ENCODE data around the gene ANKRD39. TPM values are rescaled to one million over a fixed set of nuclear protein-coding genes. Genes with fewer than 3 reads are reported as not detected.

The ANKRD39 gene
- total RNA-seq, 2 donors from 2014 or later: 12.4 to 18.7 TPM

DNA sequence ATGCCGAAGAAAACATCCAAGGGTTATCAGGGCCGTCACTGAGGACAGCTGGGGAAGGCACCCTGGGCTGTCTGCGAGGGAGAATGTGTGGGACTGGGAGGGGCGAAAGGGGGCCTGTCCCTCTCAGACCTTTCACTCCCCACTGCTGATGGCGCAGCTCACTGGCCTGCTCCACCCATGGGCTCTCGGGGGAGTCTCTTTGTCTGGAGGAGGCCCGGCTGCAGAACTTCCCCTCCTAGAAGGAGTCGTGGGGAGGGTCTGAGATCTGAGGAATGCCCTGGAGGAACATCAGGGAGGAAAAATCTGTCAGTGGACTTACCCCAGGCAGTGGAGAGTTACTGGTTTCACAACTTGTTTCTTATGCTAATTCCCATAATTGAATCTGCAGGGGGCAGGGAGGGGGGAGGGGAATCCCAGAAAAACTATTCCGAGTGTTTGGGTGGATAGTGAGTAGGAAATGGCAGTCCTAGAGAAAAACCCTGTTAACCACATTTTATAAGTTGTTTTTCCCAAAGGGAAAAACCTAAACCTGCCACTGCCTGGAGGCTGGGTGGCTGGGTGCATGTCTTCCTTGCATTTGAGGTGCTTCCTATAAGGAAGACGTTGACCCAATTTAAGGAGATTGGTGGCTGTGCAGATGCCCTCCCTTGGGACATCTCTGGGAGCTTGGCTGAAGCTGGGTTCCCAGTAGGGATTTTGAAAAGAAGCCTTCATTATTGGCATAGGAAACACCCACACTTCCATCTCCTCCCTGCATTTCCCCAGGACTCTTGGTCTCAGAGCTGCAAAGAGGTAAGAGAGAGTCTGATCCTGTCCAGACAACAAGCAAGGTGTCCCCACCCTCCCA lies 23.8 kb upstream of the ANKRD39 start:
- Histone ChIP-seq H3K36me3 (no peaks in the 10 kb centered on the region), H3K27ac (no peak overlapping the region), H3K4me3 (no peak overlapping the region), H3K9me3 (no peaks in the 10 kb centered on the region), H3K27me3 (no peaks in the 10 kb centered on the region), H3K9ac (ENCODE audit: low read depth in 2 of 2, low read length in 2 of 2) (no peak overlapping the region), H3K4me1 (no peaks in the 10 kb centered on the region)
- intact Hi-C loops (cut with DNase I): no loop called here
- no peak for DNase-seq
- TF ChIP-seq, protein P1, sequence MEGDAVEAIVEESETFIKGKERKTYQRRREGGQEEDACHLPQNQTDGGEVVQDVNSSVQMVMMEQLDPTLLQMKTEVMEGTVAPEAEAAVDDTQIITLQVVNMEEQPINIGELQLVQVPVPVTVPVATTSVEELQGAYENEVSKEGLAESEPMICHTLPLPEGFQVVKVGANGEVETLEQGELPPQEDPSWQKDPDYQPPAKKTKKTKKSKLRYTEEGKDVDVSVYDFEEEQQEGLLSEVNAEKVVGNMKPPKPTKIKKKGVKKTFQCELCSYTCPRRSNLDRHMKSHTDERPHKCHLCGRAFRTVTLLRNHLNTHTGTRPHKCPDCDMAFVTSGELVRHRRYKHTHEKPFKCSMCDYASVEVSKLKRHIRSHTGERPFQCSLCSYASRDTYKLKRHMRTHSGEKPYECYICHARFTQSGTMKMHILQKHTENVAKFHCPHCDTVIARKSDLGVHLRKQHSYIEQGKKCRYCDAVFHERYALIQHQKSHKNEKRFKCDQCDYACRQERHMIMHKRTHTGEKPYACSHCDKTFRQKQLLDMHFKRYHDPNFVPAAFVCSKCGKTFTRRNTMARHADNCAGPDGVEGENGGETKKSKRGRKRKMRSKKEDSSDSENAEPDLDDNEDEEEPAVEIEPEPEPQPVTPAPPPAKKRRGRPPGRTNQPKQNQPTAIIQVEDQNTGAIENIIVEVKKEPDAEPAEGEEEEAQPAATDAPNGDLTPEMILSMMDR (IDR thresholded peaks at IDR 0.05): no peak

DNA sequence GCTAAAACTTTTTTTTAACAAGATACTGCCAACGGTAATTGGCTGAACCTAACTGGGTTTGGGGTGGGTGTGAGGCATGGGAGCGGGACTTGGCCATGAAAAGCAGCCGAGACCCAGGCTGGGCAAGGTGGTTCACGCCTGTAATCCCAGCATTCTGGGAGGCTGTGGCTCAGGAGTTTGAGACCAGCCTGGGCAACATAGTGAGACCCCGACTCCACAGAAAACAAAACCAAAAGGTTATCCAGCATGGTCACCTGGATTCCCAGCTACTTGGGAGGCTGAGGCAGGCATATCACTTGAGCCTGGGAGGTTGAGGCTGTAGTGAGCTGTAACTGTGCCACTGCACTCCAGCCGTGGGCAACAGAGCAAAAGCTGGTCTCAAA lies 23.1 kb upstream of the ANKRD39 start:
- no peak for DNase-seq
- H3K9ac ChIP-seq (ENCODE audit: low read depth in 2 of 2, low read length in 2 of 2): no peak overlapping the region
- no peaks in the 10 kb centered on the region for H3K36me3 ChIP-seq
- H3K27me3 ChIP-seq: no peaks in the 10 kb centered on the region
- no peak overlapping the region for H3K27ac ChIP-seq
- H3K4me1 ChIP-seq: no peaks in the 10 kb centered on the region
- TF ChIP-seq, protein P1 (IDR thresholded peaks at IDR 0.05): no peak
- H3K9me3 ChIP-seq: no peaks in the 10 kb centered on the region
- intact Hi-C loops (cut with DNase I): no loop called here
- H3K4me3 ChIP-seq: no peak overlapping the region

DNA sequence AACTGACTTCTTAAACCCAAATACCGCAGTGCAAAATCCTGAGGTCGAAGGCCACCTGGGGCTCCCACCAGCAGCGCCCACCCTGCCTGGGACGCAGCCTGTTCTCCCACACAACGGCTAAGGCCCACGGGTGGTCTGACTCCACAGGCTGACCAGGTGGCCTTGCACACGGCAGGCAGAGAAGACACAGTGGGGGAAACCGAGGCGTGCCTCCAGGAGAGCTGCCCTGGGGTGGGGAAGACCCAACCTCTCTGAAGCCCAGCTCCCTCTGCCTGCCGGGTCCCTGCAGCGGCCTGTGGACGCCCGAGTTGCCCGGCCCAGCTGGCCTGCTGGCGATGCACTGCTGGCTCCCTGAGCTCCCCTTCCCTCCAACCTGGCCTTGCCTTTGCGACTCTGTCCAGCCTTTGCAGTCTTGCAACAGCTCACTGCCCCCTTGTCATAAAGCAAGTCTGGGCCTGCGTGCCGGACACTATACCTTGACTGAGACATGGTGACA lies 21.8 kb upstream of the ANKRD39 start:
- Histone ChIP-seq H3K27ac (no peak overlapping the region), H3K4me3 (no peak overlapping the region), H3K9ac (ENCODE audit: low read depth in 2 of 2, low read length in 2 of 2) (no peak overlapping the region), H3K9me3 (no peaks in the 10 kb centered on the region), H3K36me3 (no peaks in the 10 kb centered on the region), H3K27me3 (no peaks in the 10 kb centered on the region), H3K4me1 (no peaks in the 10 kb centered on the region)
- DNase-seq: no peak
- TF ChIP-seq, protein P1 (IDR thresholded peaks at IDR 0.05): no peak
- intact Hi-C loops (cut with DNase I): no loop called here

DNA sequence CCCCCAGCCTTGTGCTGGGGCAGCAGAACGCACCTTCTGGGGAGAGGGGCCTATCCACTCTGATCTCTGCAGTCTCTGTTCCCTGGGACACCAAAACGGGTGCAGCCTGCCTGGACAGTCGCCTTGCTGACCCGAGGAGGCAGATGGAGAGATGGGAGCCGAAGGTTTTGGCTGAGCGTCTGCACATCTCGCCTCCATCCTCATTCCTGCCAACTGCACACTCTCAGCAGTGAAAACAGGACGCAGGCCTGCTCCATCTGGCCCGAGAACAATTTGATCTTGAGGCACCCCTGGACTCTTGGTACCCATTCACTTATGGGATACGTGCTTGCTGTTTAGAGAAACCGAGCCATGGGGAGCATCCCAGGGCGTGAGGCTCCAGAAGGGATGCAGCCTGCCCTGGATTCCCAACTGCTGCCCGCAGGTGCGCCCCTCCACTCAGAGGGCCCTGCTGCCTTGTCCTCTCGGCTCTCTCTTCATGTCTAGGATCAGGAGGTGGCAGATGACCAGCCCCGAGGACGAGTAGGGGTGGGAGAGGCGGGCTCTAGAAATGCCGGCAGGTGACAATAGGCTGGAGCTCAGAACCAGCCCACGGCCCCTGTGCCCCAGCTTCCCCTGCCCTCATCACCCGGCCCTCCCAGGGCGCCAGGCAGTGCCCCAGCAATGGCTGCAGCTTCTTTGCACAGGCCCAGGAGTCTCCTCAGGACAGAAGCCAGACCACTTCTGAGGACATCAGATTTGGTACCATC lies 21.2 kb upstream of the ANKRD39 start:
- intact Hi-C loops (cut with DNase I): no loop called here
- no peaks in the 10 kb centered on the region for H3K9me3 ChIP-seq
- H3K27ac ChIP-seq: no peak overlapping the region
- H3K9ac ChIP-seq (ENCODE audit: low read depth in 2 of 2, low read length in 2 of 2): no peak overlapping the region
- peaks cover 2% of the 10 kb centered on the region for H3K4me1 ChIP-seq
- H3K36me3 ChIP-seq: no peaks in the 10 kb centered on the region
- no peak overlapping the region for H3K4me3 ChIP-seq
- TF ChIP-seq, protein P1 (IDR thresholded peaks at IDR 0.05): no peak
- no peaks in the 10 kb centered on the region for H3K27me3 ChIP-seq
- DNase-seq: no peak

DNA sequence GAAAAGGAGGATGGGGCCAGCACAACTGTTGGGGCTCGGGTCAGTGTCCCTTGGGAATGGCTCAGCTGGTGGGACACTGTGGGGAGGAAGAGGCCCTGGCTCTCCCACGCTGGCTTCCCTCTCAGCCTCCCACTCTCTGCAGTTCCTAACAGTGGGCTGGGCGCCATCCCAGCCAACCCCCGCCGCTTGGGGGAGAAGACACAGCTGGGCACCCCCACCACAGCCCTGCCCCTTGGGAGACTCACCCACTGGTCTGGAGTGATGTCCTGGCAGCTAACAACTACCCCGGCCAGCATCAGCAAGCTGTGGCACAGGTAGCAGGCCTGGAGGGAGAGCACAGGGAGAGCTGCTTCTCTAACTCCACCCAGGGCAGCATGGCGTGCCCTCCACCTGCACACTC lies 20.4 kb upstream of the ANKRD39 start:
- Histone ChIP-seq H3K9me3 (no peaks in the 10 kb centered on the region), H3K27me3 (no peaks in the 10 kb centered on the region), H3K4me1 (peaks cover 5% of the 10 kb centered on the region), H3K27ac (no peak overlapping the region), H3K36me3 (no peaks in the 10 kb centered on the region), H3K9ac (ENCODE audit: low read depth in 2 of 2, low read length in 2 of 2) (no peak overlapping the region), H3K4me3 (no peak overlapping the region)
- intact Hi-C loops (cut with DNase I): no loop called here
- no peak for DNase-seq
- TF ChIP-seq, protein P1 (IDR thresholded peaks at IDR 0.05): no peak

All from colonic mucosa (tissue), 4 donors.